Glomerular visceral epithelial cell (primary cell): ENCODE data around the gene COL1A2.

ENCODE experiments used
- DNase-seq: peaks from one replicate; pipeline ENCODE4 v3.0.0-alpha.2; 2016; ENCODE audit errors: extremely low spot score

COL1A2 gene

GRCh38 chr7:94410413-94411187 lies 15.9 kb downstream of the COL1A2 start:
- no peak for DNase-seq

DNA sequence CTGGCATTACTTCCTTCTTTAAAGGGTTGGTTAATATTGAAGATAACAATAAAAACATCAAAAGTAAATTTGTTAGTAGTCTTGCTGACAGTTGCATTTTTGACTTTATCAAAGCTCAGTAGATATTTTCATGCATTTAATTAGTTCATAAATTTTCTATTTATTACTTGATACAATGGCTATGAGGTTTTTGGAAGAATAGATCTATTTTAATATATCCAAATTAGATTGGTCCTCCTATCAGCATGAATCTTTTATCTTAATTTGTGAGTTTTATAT lies 16.4 kb downstream of the COL1A2 start:
- no peak for DNase-seq

GRCh38 chr7:94412762-94413322 lies 18.1 kb downstream of the COL1A2 start:
- DNase-seq, result no peak

DNA sequence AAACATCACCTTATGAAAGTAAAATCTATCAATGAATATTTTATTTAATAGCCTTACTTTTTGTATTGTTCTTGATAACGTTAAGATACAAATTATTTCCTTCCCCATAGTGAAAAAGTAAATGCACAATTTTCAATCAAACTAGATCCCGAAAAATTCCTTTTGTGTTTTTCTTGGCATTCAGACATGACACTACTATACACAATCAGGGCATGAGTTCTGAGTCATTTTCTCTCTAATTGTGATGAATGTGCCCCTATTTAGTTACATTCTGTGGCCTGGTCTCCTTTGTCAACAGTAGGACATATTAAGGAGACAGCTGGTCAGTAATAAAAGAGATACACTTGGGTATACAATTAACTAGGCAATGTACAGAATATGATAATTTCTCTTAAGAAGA lies 19.8 kb downstream of the COL1A2 start:
- DNase-seq, result no peak

GRCh38 chr7:94414980-94415379 lies 20.3 kb downstream of the COL1A2 start:
- DNase-seq, result no peak

DNA sequence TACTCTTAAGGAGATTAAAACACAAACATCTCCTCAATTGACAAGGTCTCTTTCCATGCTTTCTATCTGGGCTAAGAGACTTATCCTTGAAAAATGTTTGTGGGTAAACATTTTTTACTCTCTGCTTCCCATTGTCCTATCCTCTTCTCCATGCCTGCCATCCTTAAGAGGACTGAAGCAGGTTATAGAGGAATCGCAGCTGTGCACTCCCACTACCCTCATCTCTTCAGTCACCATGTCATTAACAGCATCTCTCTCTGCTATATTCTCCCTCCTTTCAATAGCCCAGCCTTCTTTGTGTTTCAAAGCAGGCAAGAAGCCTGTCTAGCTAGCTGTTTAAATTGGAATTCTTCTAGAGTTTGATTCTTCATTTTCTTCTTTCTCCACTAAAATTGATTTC lies 22.6 kb downstream of the COL1A2 start:
- no peak for DNase-seq

DNA sequence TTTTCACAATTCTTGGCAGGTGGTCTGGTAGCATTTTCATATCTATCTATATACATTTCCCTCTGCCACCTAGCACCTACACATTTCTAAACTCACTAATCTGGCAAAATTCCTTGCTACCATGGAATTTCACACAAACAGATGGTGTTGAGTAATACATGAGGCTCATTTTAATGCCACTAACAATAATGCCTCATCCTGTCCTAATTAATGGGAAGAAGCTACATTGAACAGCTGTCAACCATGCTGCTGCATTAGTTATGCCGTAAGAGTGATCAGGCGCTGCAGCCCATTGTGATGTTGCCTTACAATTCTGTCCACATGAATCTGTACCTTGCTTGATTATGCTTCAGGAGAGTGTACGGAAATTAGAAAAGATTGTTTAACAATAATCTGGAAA lies 23.2 kb downstream of the COL1A2 start:
- DNase-seq, result no peak

DNA sequence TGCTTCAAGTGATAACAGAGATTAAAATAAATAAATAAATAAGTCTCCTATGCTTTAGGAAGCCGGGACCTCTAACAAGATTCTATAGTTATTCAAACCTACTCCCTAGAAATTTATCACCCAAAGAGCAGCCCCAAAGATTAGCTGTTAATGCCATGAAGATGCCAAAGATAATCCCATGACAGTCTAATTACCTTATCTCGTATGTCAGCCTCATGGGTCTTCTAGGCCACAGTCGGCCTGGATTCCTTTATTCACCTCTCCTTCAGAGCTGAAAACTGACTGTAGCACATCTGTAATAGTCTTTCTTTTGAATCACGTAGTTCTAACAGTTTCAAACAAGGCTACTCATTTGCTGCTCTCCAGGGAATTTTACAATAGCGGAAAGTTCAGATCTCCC lies 24.2 kb downstream of the COL1A2 start:
- DNase-seq, result no peak

DNA sequence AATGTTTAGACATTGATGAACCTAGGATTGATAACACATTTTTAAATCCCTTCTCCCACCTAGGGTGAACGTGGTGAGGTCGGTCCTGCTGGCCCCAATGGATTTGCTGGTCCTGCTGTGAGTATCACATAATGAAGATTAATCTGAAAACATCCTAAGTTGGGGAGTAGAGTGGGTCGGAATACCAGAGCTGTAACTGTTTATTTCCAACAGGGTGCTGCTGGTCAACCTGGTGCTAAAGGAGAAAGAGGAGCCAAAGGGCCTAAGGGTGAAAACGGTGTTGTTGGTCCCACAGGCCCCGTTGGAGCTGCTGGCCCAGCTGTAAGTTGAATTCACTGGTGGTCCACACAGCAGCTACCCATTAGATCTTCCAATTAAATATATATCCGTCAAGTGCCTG lies 25.6 kb downstream of the COL1A2 start:
- DNase-seq, result no peak

DNA sequence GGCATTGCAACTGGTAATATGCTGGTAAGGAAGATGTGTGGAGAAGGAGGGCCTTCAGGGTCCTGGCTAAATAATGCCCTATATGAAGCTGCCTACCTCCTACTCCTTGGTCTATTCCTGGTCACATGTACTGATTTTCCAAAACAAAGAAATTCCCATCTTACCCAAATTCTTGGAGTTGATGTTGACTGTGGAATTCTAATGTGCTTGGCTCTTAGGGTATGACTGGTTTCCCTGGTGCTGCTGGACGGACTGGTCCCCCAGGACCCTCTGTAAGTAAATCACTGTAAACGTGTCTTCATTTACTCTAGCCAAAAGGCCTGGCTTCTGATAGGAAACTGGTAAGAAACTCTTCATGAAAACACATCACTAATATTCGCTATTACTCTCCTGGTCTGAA lies 27.0 kb downstream of the COL1A2 start:
- DNase-seq, result no peak

DNA sequence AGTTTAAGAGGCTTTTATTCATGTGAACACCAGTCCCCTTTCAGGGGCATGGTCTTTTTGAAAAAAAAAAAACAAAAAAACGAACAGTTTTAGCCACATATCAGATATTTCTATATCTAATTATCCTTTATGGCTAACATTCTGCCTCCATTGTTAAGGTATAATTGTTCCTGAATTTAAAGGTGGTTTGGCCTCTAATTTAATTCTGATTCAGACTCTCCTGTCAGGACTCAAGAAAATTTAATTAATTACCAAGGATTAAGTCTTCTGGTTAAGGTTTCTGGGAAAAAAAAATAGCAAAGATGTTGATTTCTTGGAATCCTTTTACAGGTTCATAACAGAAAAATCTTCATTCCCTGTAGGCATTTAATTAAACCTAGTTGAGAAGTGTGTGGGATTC lies 27.4 kb downstream of the COL1A2 start:
- DNase-seq, result no peak

DNA sequence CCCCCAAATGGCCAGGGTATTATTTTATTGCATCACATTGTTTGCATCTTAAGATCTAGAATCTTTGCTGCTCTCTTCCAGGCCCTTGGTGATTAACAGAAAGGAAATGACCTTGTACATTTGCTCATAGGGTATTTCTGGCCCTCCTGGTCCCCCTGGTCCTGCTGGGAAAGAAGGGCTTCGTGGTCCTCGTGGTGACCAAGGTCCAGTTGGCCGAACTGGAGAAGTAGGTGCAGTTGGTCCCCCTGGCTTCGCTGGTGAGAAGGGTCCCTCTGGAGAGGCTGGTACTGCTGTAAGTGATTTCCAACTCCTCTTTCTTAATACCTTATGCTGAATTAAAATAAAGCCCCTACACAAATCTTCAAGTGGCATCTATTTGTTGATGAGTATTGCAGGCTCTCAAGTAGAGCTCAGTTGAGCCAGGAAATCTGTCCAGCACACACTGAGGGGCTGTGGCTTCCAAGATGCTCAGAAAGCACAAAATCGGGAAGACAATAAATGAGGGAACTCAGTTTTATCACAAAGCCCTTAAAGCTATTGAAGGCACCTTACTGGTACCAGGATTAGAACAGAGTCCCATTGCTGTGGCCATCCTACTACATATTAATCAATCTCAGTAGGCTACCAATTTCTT lies 28.2 kb downstream of the COL1A2 start:
- no peak for DNase-seq

DNA sequence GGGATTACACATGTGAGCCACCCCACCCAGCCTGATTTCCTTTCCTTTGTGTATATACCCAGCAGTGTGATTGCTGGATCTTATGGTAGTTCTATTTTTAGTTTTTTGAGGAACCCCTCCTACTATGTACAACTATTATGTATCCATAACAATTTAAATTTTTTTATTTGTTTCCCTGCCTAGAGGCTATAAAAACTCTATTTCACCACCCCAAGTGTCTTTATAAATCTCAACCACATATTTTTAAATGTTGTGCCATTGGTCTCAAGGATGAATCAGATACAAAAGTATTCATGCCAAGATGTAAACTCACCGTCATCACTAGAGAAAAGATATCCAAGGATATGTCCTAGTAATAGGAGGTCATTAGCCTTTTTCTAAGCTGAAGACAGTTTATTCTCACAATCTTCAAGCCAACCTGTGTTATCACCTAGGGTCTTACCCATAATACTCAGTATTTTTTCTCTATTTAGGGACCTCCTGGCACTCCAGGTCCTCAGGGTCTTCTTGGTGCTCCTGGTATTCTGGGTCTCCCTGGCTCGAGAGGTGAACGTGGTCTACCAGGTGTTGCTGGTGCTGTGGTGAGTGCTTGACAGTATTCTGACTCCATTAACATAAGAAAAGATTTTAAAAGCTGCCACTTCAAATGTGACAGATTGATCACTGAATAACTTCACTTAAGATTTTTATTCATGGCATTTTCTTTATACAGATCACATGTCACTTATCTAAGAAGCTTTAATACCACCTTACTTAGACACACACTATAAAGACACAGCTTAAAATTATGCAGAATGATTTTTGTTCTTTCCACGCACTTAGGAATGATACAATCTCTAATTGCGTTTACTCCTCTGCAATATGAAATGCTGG lies 29.4 kb downstream of the COL1A2 start:
- no peak for DNase-seq

- DNase-seq, result no peak
These were observed 30.9 kb downstream of the COL1A2 start for GRCh38 chr7:94425546-94425945.

DNA sequence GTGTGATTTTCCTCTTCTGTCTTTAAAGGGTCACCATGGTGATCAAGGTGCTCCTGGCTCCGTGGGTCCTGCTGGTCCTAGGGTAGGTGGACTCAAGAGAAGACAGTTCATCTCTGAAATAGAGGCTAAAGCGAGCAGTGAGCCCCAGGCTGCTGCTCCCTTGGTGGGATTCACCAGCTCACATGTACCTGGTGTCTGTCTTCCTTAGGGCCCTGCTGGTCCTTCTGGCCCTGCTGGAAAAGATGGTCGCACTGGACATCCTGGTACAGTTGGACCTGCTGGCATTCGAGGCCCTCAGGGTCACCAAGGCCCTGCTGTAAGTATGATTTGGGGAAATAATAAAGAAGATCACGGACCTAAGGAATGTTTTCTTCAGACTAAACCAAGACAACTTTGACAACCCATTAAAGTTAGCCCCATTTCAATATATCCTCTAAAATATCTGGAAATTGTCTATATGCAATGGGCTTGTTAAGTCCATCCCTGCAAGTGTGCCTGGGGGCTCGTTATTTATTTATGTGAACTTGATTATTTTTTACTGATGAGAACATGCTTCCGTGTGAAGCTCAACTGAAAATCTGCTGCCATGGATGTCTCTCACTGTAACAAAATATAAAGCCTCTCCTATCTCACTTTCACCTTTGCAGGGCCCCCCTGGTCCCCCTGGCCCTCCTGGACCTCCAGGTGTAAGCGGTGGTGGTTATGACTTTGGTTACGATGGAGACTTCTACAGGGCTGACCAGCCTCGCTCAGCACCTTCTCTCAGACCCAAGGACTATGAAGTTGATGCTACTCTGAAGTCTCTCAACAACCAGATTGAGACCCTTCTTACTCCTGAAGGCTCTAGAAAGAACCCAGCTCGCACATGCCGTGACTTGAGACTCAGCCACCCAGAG lies 32.5 kb downstream of the COL1A2 start:
- DNase-seq, result no peak

DNA sequence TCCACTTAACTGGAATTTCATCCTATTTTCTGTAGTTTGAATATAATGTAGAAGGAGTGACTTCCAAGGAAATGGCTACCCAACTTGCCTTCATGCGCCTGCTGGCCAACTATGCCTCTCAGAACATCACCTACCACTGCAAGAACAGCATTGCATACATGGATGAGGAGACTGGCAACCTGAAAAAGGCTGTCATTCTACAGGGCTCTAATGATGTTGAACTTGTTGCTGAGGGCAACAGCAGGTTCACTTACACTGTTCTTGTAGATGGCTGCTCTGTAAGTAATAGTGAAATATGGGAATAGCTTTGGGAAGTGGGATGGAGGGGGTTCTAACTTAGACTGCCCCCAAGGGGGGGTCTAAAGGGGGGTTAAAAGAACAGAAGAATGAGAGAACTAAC lies 34.5 kb downstream of the COL1A2 start:
- DNase-seq, result no peak

DNA sequence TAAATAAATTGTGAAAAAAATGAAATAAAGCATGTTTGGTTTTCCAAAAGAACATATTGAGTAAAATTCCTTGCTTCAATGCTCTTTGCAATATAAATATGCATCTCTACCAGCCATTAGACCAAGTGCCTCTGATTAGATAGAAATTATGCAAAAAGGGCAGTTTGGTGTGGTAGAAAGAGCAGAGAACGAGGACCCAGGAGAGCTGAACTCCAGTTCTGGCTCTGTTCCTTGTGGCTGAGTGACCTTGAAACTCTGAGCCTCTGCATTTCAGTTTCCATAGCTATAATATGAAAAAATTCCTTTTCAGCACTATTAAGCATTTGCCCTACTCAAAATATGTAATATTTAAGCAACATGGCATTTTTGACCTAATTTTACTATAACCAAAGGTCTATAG lies 36.5 kb downstream of the COL1A2 start:
- no peak for DNase-seq

DNA sequence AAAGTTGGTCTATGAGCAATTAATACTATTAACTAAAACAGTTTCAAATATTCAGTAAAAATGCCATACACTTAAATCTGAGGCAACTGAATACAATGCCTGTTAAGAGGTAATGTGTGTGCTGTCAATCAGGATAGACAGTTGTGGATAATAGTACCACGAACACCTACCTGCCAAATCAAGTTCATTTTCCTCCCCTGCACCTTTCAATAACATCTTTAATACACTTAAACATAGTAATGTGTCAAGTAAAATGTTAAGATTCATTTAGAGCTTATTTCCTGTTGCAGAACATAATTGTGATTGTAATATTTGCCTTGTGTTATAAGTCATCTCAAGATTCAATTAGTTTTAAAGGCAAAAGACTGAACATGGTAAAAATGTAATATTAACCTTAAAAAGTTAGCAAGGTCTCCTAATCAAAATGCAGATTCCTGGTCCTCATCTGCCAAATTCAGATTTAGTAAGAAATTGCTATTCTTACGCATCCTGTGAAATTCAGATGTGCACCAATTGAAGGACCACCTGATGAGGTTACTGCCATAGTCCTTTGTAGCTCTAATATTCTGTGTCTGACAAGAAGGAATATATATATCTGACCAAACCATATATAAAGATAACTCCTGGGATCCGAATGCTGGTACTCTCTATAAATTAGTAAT lies 37.1 kb downstream of the COL1A2 start:
- DNase-seq, result no peak

- DNase-seq, result no peak
These were observed 37.6 kb downstream of the COL1A2 start for GRCh38 chr7:94432281-94432670.

- DNase-seq, result no peak
These were observed 38.1 kb downstream of the COL1A2 start for GRCh38 chr7:94432817-94433216.

GRCh38 chr7:94433224-94433623 lies 38.5 kb downstream of the COL1A2 start:
- no peak for DNase-seq
